GM23248 (cell line): ENCODE measurements around the gene ALDOB. TPM values are rescaled to one million over a fixed set of nuclear protein-coding genes. Genes with fewer than 3 reads are reported as not detected.

Experiments
- DNase-seq: peaks from one replicate; pipeline ENCODE4 v3.0.0-alpha.2; 2015
- H2AFZ ChIP-seq: fragments of 200-600 bp; sonication (generic); 2 replicates; pipeline ENCODE4 v1.6.1; 2016; ENCODE audit warnings: antibody characterized with exemption
- H3F3A ChIP-seq: fragments of 200-600 bp; sonication (generic); 2 replicates; pipeline ENCODE4 v1.6.1; 2016; ENCODE audit warnings: mild to moderate bottlenecking, antibody characterized with exemption, mixed run types; ENCODE audit not compliant: insufficient read depth
- H3K27ac ChIP-seq: fragments of 200-600 bp; sonication (generic); 2 replicates; pipeline ENCODE4 v1.5.1; 2016; ENCODE audit warnings: mild to moderate bottlenecking
- H3K27me3 ChIP-seq: fragments of 200-600 bp; sonication (generic); replicated peaks from 2 replicates; pipeline ENCODE4 v1.6.1; 2016; ENCODE audit warnings: mild to moderate bottlenecking; ENCODE audit not compliant: insufficient read depth
- H3K36me3 ChIP-seq: fragments of 200-600 bp; sonication (generic); 2 replicates; pipeline ENCODE4 v1.6.1; 2016; ENCODE audit warnings: low read depth, mild to moderate bottlenecking
- H3K4me1 ChIP-seq: fragments of 200-600 bp; sonication (generic); 2 replicates; pipeline ENCODE4 v1.6.1; 2016; ENCODE audit warnings: mild to moderate bottlenecking; ENCODE audit not compliant: insufficient read depth
- H3K4me2 ChIP-seq: fragments of 200-600 bp; sonication (generic); one replicate; pipeline ENCODE4 v1.6.1; 2016; ENCODE audit warnings: mild to moderate bottlenecking; ENCODE audit not compliant: unreplicated experiment
- H3K4me3 ChIP-seq: fragments of 200-600 bp; sonication (generic); 2 replicates; pipeline ENCODE4 v1.5.1; 2016; ENCODE audit warnings: mild to moderate bottlenecking
- H3K79me2 ChIP-seq: fragments of 200-600 bp; sonication (generic); 2 replicates; pipeline ENCODE4 v1.6.1; 2016; ENCODE audit warnings: mild to moderate bottlenecking; ENCODE audit not compliant: insufficient read depth
- H3K9ac ChIP-seq: fragments of 200-600 bp; sonication (generic); 2 replicates; pipeline ENCODE4 v1.6.1; 2016; ENCODE audit warnings: mild to moderate bottlenecking
- H3K9me2 ChIP-seq: fragments of 200-600 bp; sonication (generic); 2 replicates; pipeline ENCODE4 v1.6.1; 2016; ENCODE audit warnings: mixed run types, mild to moderate bottlenecking, moderate library complexity; ENCODE audit not compliant: insufficient read depth
- H3K9me3 ChIP-seq: fragments of 200-600 bp; sonication (generic); one replicate; pipeline ENCODE4 v1.6.1; 2017; ENCODE audit warnings: low read depth
- H4K20me1 ChIP-seq: fragments of 200-600 bp; sonication (generic); 2 replicates; pipeline ENCODE4 v1.6.0; 2016; ENCODE audit not compliant: insufficient read depth
- EZH2 ChIP-seq: fragments of 200-600 bp; sonication (generic); IDR thresholded peaks from 2 replicates; pipeline ENCODE4 v1.6.1; 2018; ENCODE audit warnings: antibody characterized with exemption, mild to moderate bottlenecking; ENCODE audit not compliant: insufficient read depth, poor library complexity, severe bottlenecking
- EZH2phosphoT487 ChIP-seq: fragments of 200-600 bp; sonication (generic); IDR thresholded peaks from 2 replicates; pipeline ENCODE4 v1.6.1; 2018; ENCODE audit warnings: antibody characterized with exemption, moderate library complexity, mild to moderate bottlenecking, low read depth; ENCODE audit not compliant: insufficient read depth
- WGBS, 2 experiments: methylation state at CpG; one replicate each; pipeline ENCODE4 v1.1.6; 2015 to 2017; ENCODE audit warnings: low lambda C conversion rate in 2 of 2, low coverage in 1 of 2; ENCODE audit errors: missing lambda C conversion rate in 2 of 2; 5-methylcytosine and 5-hydroxymethylcytosine counted together
- in situ Hi-C: fragments of 300-500 bp; cut with MboI; formaldehyde crosslinking; loops from 2 replicates; pipeline ENCODE4 v1.15.0; 2020
- polyA plus RNA-seq: library from polyadenylated mRNA; unstranded; fragments of >200 nt; fragmentation: Nextera tagmentation; extraction: Ambion mirVana; gene quantifications from 2 replicates; pipeline ENCODE4 v1.2.1, GENCODE V29; 2016
- total RNA-seq: library from RNA; depleted of rRNA; stranded (reverse); fragments of >200 nt; shearing (Covaris generic); gene quantifications from 2 replicates; pipeline ENCODE4 v1.2.3, GENCODE V29; 2014

ALDOB gene
- total and polyA plus RNA-seq, 2 experiments from 2014 or later, result 0.08 TPM; not detected in 1

DNA sequence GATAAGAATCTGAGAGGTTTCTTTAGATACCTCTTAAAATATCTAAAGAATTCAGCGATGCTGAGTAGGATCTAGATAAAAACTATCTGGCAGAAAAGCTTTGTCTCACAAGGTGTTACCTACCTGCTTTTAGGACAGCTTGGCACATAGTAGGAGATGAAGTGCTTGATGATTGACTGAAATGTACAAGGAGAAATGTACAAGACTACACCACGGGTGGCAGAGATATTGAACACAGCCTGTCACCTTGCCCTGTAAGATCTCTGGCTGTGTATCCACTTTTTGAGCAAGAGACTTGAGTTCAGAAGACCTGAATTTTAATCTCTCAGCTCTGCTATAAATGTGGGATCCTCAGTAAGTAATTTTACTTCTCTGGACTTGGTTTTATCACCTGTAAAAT is 15.7 kb downstream of the ALDOB start:
- in situ Hi-C loops, result no loop called here
- H2AFZ ChIP-seq, result no peak overlapping the region
- H3K9ac ChIP-seq, result no peak overlapping the region
- 50 to 59% methylated on average over 2 of the region's 2 CpGs for WGBS, 2 experiments
- H3K27ac ChIP-seq, result no peak overlapping the region
- 0 out of 2 replicates have a peak, but pooled peaks cover 2% of the 10 kb centered on the region for H3K27me3 ChIP-seq
- H3K9me2 ChIP-seq, result no peaks in the 10 kb centered on the region
- H3K36me3 ChIP-seq, result no peaks in the 10 kb centered on the region
- H3K4me1 ChIP-seq, result peaks cover 5% of the 10 kb centered on the region; the same call in 1 of the 2 replicates
- H3K9me3 ChIP-seq, result no peaks in the 10 kb centered on the region
- no peaks in the 10 kb centered on the region for H4K20me1 ChIP-seq
- no peak overlapping the region for H3K4me2 ChIP-seq
- DNase-seq, result no peak
- H3K79me2 ChIP-seq, result no peaks in the 10 kb centered on the region
- TF ChIP-seq EZH2phosphoT487 (no peak), EZH2 (no peak)
- peaks cover 25% of the 10 kb centered on the region for H3F3A ChIP-seq
- no peak overlapping the region for H3K4me3 ChIP-seq

DNA sequence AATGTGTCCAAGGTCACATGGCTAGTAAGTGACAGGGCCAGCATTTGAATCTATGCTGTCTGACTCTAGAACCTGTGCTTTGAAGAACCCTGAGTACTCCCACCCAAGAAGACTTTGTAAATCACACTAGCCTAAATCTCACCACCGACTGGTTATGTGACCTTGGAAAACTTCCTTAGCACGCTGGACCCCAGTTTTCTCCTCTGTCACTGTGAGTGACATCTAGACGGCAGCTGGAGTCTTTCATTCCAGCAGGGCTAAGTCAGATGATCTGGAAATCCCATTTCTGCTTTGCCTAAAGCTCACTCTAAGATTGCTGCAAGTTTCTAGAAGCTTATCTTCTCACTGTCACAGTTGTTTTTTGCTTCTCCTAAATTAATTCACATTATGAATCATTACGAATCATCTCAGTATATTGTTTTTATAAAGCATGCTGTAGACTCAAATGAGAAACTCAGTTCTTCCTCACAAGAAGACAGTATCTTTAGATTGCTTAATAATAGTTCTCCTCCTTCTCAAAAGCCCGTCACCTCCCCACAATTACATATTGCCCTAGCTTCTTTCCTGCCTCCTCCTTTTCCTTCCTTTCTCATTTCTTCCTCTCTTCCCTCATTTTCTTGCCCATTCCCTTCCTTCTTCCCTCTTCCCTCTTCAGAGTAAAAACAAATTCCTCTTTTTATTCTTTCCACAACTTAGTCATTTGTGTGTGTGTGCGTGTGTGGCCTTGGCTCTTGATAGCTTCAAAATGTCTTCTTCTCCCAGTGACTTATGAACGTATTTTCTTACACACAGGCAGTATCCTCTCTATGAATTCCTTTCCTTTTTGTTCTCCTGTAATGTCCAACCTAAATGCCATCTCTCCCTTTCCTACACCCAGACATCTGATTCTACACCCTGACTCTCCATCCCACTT is 16.8 kb downstream of the ALDOB start:
- no peak overlapping the region for H3K9ac ChIP-seq
- no peaks in the 10 kb centered on the region for H3K9me3 ChIP-seq
- H3K4me2 ChIP-seq, result no peak overlapping the region
- H3K27ac ChIP-seq, result peak overlapping the region; percentile 2; the same call in 1 of the 2 replicates
- H2AFZ ChIP-seq, result no peak overlapping the region
- H3K9me2 ChIP-seq, result no peaks in the 10 kb centered on the region
- TF ChIP-seq EZH2 (no peak), EZH2phosphoT487 (no peak)
- in situ Hi-C loops, result no loop called here
- peaks cover 28% of the 10 kb centered on the region for H3F3A ChIP-seq
- H3K4me3 ChIP-seq, result no peak overlapping the region
- WGBS, 2 experiments, result 81 to 82% methylated on average over 7 of the region's 7 CpGs
- no peaks in the 10 kb centered on the region for H3K36me3 ChIP-seq
- no peaks in the 10 kb centered on the region for H4K20me1 ChIP-seq
- H3K27me3 ChIP-seq, result no peaks in the 10 kb centered on the region
- H3K4me1 ChIP-seq, result peaks cover 5% of the 10 kb centered on the region; the same call in 1 of the 2 replicates
- peak; percentile 62 for DNase-seq
- H3K79me2 ChIP-seq, result no peaks in the 10 kb centered on the region

GRCh38 chr9:101417977-101418376 is 17.6 kb downstream of the ALDOB start:
- no peak for DNase-seq

GRCh38 chr9:101417389-101417788 is 18.2 kb downstream of the ALDOB start:
- H3K9me3 ChIP-seq, result no peaks in the 10 kb centered on the region
- no peak overlapping the region for H3K4me2 ChIP-seq
- H3K27ac ChIP-seq, result no peak overlapping the region
- TF ChIP-seq EZH2 (no peak), EZH2phosphoT487 (no peak)
- H3K9ac ChIP-seq, result no peak overlapping the region
- no peaks in the 10 kb centered on the region for H3K36me3 ChIP-seq
- in situ Hi-C loops, result no loop called here
- DNase-seq, result no peak
- H3K79me2 ChIP-seq, result no peaks in the 10 kb centered on the region
- H3K9me2 ChIP-seq, result no peaks in the 10 kb centered on the region
- H3K27me3 ChIP-seq, result no peaks in the 10 kb centered on the region
- peaks cover 28% of the 10 kb centered on the region for H3F3A ChIP-seq
- peaks cover 5% of the 10 kb centered on the region; the same call in 1 of the 2 replicates for H3K4me1 ChIP-seq
- no peak overlapping the region for H3K4me3 ChIP-seq
- H4K20me1 ChIP-seq, result no peaks in the 10 kb centered on the region
- H2AFZ ChIP-seq, result no peak overlapping the region

More at GRCh38 chr9:101417977-101418376, 17.6 kb downstream of the ALDOB start:
- Histone ChIP-seq H3K36me3 (no peaks in the 10 kb centered on the region), H3K9me2 (no peaks in the 10 kb centered on the region), H3K4me2 (no peak overlapping the region), H3K4me1 (peaks cover 5% of the 10 kb centered on the region; the same call in 1 of the 2 replicates), H3K27me3 (no peaks in the 10 kb centered on the region), H4K20me1 (no peaks in the 10 kb centered on the region), H3K79me2 (no peaks in the 10 kb centered on the region), H2AFZ (no peak overlapping the region), H3K9me3 (no peaks in the 10 kb centered on the region), H3K27ac (no peak overlapping the region), H3K9ac (no peak overlapping the region), H3K4me3 (no peak overlapping the region), H3F3A (peaks cover 28% of the 10 kb centered on the region)
- in situ Hi-C loops, result no loop called here
- TF ChIP-seq EZH2phosphoT487, result no peak
- TF ChIP-seq EZH2, result no peak
